Measurements from ENCODE around the gene MYADML2.

DNA sequence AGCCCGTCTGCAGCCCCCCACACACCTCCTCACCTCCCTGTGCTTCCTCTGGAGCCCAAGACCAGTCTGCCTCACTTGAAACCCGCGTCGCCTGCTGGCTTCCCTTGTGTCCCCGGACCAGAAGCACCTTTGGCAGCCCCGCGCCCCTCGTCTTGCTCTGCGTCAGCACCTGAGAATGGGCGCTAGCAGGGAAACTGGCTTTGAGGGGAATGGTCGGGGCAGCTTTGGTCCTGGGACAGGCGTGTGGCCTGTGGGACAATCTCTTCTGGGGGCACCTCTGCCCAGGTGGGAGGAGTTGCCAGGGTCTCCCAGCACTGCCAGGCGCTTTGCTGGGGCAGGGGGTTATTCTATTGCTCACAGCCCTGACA, 15.9 kb downstream of the MYADML2 start:
- TF ChIP-seq, protein P1, sequence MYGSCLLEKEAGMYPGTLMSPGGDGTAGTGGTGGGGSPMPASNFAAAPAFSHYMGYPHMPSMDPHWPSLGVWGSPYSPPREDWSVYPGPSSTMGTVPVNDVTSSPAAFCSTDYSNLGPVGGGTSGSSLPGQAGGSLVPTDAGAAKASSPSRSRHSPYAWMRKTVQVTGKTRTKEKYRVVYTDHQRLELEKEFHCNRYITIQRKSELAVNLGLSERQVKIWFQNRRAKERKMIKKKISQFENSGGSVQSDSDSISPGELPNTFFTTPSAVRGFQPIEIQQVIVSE (CRISPR knock-in tag; IDR thresholded peaks at IDR 0.05; ENCODE audit: borderline replicate concordance): no peak
- TF ChIP-seq NR2C2 (CRISPR knock-in tag; IDR thresholded peaks at IDR 0.05) (no peak), SMAD4 (CRISPR knock-in tag; IDR thresholded peaks at IDR 0.05) (no peak; the same call in 1 of the 2 replicates), ZNF263 (CRISPR knock-in tag; IDR thresholded peaks at IDR 0.05; ENCODE audit: low read depth) (no peak), IRF2 (CRISPR knock-in tag; IDR thresholded peaks at IDR 0.05; ENCODE audit: borderline replicate concordance, low read depth) (no peak)
- TF ChIP-seq, protein P2, sequence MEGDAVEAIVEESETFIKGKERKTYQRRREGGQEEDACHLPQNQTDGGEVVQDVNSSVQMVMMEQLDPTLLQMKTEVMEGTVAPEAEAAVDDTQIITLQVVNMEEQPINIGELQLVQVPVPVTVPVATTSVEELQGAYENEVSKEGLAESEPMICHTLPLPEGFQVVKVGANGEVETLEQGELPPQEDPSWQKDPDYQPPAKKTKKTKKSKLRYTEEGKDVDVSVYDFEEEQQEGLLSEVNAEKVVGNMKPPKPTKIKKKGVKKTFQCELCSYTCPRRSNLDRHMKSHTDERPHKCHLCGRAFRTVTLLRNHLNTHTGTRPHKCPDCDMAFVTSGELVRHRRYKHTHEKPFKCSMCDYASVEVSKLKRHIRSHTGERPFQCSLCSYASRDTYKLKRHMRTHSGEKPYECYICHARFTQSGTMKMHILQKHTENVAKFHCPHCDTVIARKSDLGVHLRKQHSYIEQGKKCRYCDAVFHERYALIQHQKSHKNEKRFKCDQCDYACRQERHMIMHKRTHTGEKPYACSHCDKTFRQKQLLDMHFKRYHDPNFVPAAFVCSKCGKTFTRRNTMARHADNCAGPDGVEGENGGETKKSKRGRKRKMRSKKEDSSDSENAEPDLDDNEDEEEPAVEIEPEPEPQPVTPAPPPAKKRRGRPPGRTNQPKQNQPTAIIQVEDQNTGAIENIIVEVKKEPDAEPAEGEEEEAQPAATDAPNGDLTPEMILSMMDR (IDR thresholded peaks at IDR 0.05): no peak
- TF ChIP-seq, protein P3, sequence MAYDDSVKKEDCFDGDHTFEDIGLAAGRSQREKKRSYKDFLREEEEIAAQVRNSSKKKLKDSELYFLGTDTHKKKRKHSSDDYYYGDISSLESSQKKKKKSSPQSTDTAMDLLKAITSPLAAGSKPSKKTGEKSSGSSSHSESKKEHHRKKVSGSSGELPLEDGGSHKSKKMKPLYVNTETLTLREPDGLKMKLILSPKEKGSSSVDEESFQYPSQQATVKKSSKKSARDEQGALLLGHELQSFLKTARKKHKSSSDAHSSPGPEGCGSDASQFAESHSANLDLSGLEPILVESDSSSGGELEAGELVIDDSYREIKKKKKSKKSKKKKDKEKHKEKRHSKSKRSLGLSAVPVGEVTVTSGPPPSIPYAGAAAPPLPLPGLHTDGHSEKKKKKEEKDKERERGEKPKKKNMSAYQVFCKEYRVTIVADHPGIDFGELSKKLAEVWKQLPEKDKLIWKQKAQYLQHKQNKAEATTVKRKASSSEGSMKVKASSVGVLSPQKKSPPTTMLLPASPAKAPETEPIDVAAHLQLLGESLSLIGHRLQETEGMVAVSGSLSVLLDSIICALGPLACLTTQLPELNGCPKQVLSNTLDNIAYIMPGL (CRISPR knock-in tag; IDR thresholded peaks at IDR 0.05): no peak
- TF ChIP-seq, protein P4, sequence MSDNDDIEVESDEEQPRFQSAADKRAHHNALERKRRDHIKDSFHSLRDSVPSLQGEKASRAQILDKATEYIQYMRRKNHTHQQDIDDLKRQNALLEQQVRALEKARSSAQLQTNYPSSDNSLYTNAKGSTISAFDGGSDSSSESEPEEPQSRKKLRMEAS (CRISPR knock-in tag; IDR thresholded peaks at IDR 0.05): no peak
